Osteoblast (primary cell): Measurements from ENCODE around the gene AOPEP. TPM values are rescaled to one million over a fixed set of nuclear protein-coding genes. Genes with fewer than 3 reads are reported as not detected.

Experiments used
- DNase-seq: peaks from one replicate; pipeline ENCODE4 v3.0.0; 2011; ENCODE audit warnings: low spot score, mixed read lengths; ENCODE audit not compliant: insufficient read length; ENCODE audit errors: missing footprints
- H2AFZ ChIP-seq: 2 replicates; pipeline ENCODE4 v1.6.0; 2011; ENCODE audit warnings: mild to moderate bottlenecking, low read length
- H3K27ac ChIP-seq: 2 replicates; pipeline ENCODE4 v1.5.1; 2011; ENCODE audit warnings: mild to moderate bottlenecking, low read depth, low read length, moderate library complexity
- H3K27me3 ChIP-seq: 2 replicates; pipeline ENCODE4 v1.6.0; 2012; ENCODE audit warnings: mild to moderate bottlenecking, control low read depth, inconsistent platforms, low read length, moderate library complexity; ENCODE audit not compliant: insufficient read depth
- H3K36me3 ChIP-seq: 2 replicates; pipeline ENCODE4 v1.5.1; 2011; ENCODE audit warnings: mild to moderate bottlenecking, low read length, control low read depth, moderate library complexity; ENCODE audit not compliant: insufficient read depth
- H3K4me1 ChIP-seq: 2 replicates; pipeline ENCODE4 v1.5.1; 2011; ENCODE audit warnings: mild to moderate bottlenecking, low read length, control low read depth, moderate library complexity; ENCODE audit not compliant: insufficient read depth
- H3K4me2 ChIP-seq: 2 replicates; pipeline ENCODE4 v1.6.0; 2011; ENCODE audit warnings: mild to moderate bottlenecking, low read length; ENCODE audit not compliant: insufficient read depth
- H3K4me3 ChIP-seq: fragments of 200-600 bp; sonication (generic); 3 replicates; pipeline ENCODE4 v1.5.1; 2012; ENCODE audit warnings: mild to moderate bottlenecking, low read length, inconsistent platforms; ENCODE audit not compliant: insufficient read depth
- H3K79me2 ChIP-seq: 2 replicates; pipeline ENCODE4 v1.6.0; 2012; ENCODE audit warnings: mild to moderate bottlenecking, low read length, control low read depth, inconsistent platforms; ENCODE audit not compliant: insufficient read depth
- H3K9me3 ChIP-seq: 2 replicates; pipeline ENCODE4 v1.5.1; 2011; ENCODE audit warnings: low read depth, low read length, control low read depth
- H4K20me1 ChIP-seq: 2 replicates; pipeline ENCODE4 v1.6.0; 2012; ENCODE audit warnings: mild to moderate bottlenecking, low read length, control low read depth; ENCODE audit not compliant: insufficient read depth
- CTCF ChIP-seq: IDR thresholded peaks from 2 replicates; pipeline ENCODE4 v1.5.1; 2011; ENCODE audit warnings: mild to moderate bottlenecking, low read depth, low read length, moderate library complexity; ENCODE audit errors: extremely low read depth
- total RNA-seq: library from RNA; depleted of rRNA; stranded (reverse); fragments of >200 nt; gene quantifications from 2 replicates; pipeline ENCODE4 v1.2.3, GENCODE V29; 2012

Gene AOPEP
- total RNA-seq, 1 donor: 131 TPM

- Histone ChIP-seq H3K4me2 (no peak overlapping the region), H4K20me1 (peaks cover 92% of the 10 kb centered on the region), H3K27me3 (no peaks in the 10 kb centered on the region), H3K27ac (peak overlapping the region; percentile 18), H3K36me3 (peaks cover 83% of the 10 kb centered on the region), H3K9me3 (no peaks in the 10 kb centered on the region), H3K4me1 (peaks cover 18% of the 10 kb centered on the region), H3K79me2 (peaks cover 100% of the 10 kb centered on the region), H2AFZ (no peak overlapping the region), H3K4me3 (no peak overlapping the region)
- DNase-seq: no peak
- TF ChIP-seq CTCF: no peak
Observed at GRCh38 chr9:95071450-95071849, 345.0 kb downstream of the AOPEP start.

- DNase-seq: no peak
- H2AFZ ChIP-seq: no peak overlapping the region
- H3K4me2 ChIP-seq: no peak overlapping the region
- no peak overlapping the region for H3K4me3 ChIP-seq
- peaks cover 81% of the 10 kb centered on the region for H3K36me3 ChIP-seq
- H4K20me1 ChIP-seq: peaks cover 92% of the 10 kb centered on the region
- H3K4me1 ChIP-seq: peaks cover 16% of the 10 kb centered on the region
- peaks cover 100% of the 10 kb centered on the region for H3K79me2 ChIP-seq
- no peak for TF ChIP-seq CTCF
- peak overlapping the region; percentile 18 for H3K27ac ChIP-seq
- H3K27me3 ChIP-seq: no peaks in the 10 kb centered on the region
- no peaks in the 10 kb centered on the region for H3K9me3 ChIP-seq
Observed at GRCh38 chr9:95071925-95072324, 345.4 kb downstream of the AOPEP start.

GRCh38 chr9:95073042-95073607, 346.6 kb downstream of the AOPEP start:
- Histone ChIP-seq H3K36me3 (peaks cover 81% of the 10 kb centered on the region), H3K27me3 (no peaks in the 10 kb centered on the region), H3K79me2 (peaks cover 100% of the 10 kb centered on the region), H3K27ac (no peak overlapping the region), H3K4me1 (peaks cover 9% of the 10 kb centered on the region), H4K20me1 (peaks cover 93% of the 10 kb centered on the region), H3K9me3 (no peaks in the 10 kb centered on the region), H3K4me3 (no peak overlapping the region), H2AFZ (no peak overlapping the region), H3K4me2 (no peak overlapping the region)
- peak; percentile 85 for DNase-seq
- peak; percentile 26 for TF ChIP-seq CTCF

- DNase-seq: peak; percentile 43
- no peak overlapping the region for H2AFZ ChIP-seq
- H3K36me3 ChIP-seq: peaks cover 81% of the 10 kb centered on the region
- H3K9me3 ChIP-seq: no peaks in the 10 kb centered on the region
- H3K4me3 ChIP-seq: no peak overlapping the region
- H3K79me2 ChIP-seq: peaks cover 100% of the 10 kb centered on the region
- TF ChIP-seq CTCF: no peak
- no peak overlapping the region for H3K4me2 ChIP-seq
- no peak overlapping the region for H3K27ac ChIP-seq
- H3K4me1 ChIP-seq: peaks cover 7% of the 10 kb centered on the region
- H3K27me3 ChIP-seq: no peaks in the 10 kb centered on the region
- peaks cover 93% of the 10 kb centered on the region for H4K20me1 ChIP-seq
Observed at GRCh38 chr9:95073918-95074317, 347.4 kb downstream of the AOPEP start.
